RWPE1 (cell line): Measurements from ENCODE around the gene IQCK.

Source experiments
- CTCF ChIA-PET: fragments of 350-600 bp; sonication (Branson Sonifier 250); formaldehyde crosslinking; extraction: SDS; loops from one replicate; lab custom pipeline; 2021; lab: Yijun Ruan, JAX
- POLR2A ChIA-PET: fragments of 400-600 bp; formaldehyde crosslinking; extraction: SDS; loops from one replicate; lab custom pipeline; 2020; ENCODE audit warnings: antibody characterized with exemption; ENCODE audit not compliant: low non-redundant PET; lab: Yijun Ruan, JAX
- DNase-seq: peaks from one replicate; pipeline ENCODE4 v3.0.0; 2012; ENCODE audit warnings: low spot score
- H3K27ac ChIP-seq: fragments of 450-650 bp; 2 replicates; pipeline ENCODE4 v1.5.1; 2017
- CTCF ChIP-seq: fragments of 450-650 bp; conservative IDR thresholded peaks from 2 replicates; pipeline ENCODE4 v1.5.1; 2017; ENCODE audit warnings: low read depth, mild to moderate bottlenecking

Gene IQCK

GRCh38 chr16:19749571-19750080, 31.6 kb downstream of the IQCK start:
- H3K27ac ChIP-seq, result no peak overlapping the region
- POLR2A ChIA-PET, result interaction anchor here (0.6 kb wide), 1 partner anchor 30 kb away, joined by 8 read pairs; no protein-coding TSS in a partner anchor
- CTCF ChIA-PET, result interaction anchor here (0.7 kb wide), 1 partner anchor 24 kb away, joined by 3 read pairs; no protein-coding TSS in a partner anchor
- no peak for TF ChIP-seq CTCF
- DNase-seq, result no peak

GRCh38 chr16:19751478-19752385, 33.7 kb downstream of the IQCK start:
- POLR2A ChIA-PET, result no interaction called here
- no peak for TF ChIP-seq CTCF
- CTCF ChIA-PET, result no interaction called here
- H3K27ac ChIP-seq, result no peak overlapping the region
- DNase-seq, result no peak

GRCh38 chr16:19753815-19754643, 36.0 kb downstream of the IQCK start:
- CTCF ChIA-PET, result no interaction called here

GRCh38 chr16:19754644-19755036, 36.6 kb downstream of the IQCK start:
- H3K27ac ChIP-seq, result no peak overlapping the region
- ChIA-PET POLR2A (no interaction called here), CTCF (no interaction called here)
- DNase-seq, result no peak
- TF ChIP-seq CTCF, result no peak

More at GRCh38 chr16:19753815-19754643, 36.0 kb downstream of the IQCK start:
- DNase-seq, result no peak
- no peak for TF ChIP-seq CTCF
- POLR2A ChIA-PET, result no interaction called here
- H3K27ac ChIP-seq, result no peak overlapping the region

GRCh38 chr16:19755268-19755667, 37.2 kb downstream of the IQCK start:
- no peak for DNase-seq
- no peak for TF ChIP-seq CTCF
- no peak overlapping the region for H3K27ac ChIP-seq
- CTCF ChIA-PET, result no interaction called here
- POLR2A ChIA-PET, result no interaction called here

- no peak for DNase-seq
- TF ChIP-seq CTCF, result no peak
- no peak overlapping the region for H3K27ac ChIP-seq
- CTCF ChIA-PET, result no interaction called here
- POLR2A ChIA-PET, result no interaction called here
These were observed 39.0 kb downstream of the IQCK start for GRCh38 chr16:19757026-19757425.
